Prostate gland (tissue), 2 donors: ENCODE results near the gene FANCG. TPM values are rescaled to one million over a fixed set of nuclear protein-coding genes. Genes with fewer than 3 reads are reported as not detected.

ENCODE experiments used
- DNase-seq: peaks from one replicate; pipeline ENCODE4 v3.0.0-alpha.2; 2019; ENCODE audit warnings: low spot score
- H3K27ac ChIP-seq, 2 donors: fragments of 200-600 bp; sonication (generic); 2 replicates each; pipeline ENCODE4 v1.5.1; 2017 to 2019
- H3K27me3 ChIP-seq: fragments of 200-600 bp; sonication (generic); replicated peaks from 2 replicates; pipeline ENCODE4 v1.5.1; 2019; ENCODE audit not compliant: insufficient read depth
- H3K36me3 ChIP-seq, 2 donors: fragments of 200-600 bp; sonication (generic); 1 replicate in 1 of 2; 2 replicates in 1 of 2; pipeline versions ENCODE4 v1.5.1 to v1.8.1; 2017 to 2019
- H3K4me1 ChIP-seq: fragments of 200-600 bp; sonication (generic); replicated peaks from 2 replicates; pipeline ENCODE4 v1.5.1; 2019
- H3K4me3 ChIP-seq, 2 donors: fragments of 200-600 bp; sonication (generic); 2 replicates each; pipeline ENCODE4 v1.5.1; 2017 to 2019
- H3K9me3 ChIP-seq: fragments of 200-600 bp; sonication (generic); 2 replicates; pipeline ENCODE4 v1.5.1; 2017
- POLR2A ChIP-seq: fragments of 450-650 bp; IDR thresholded peaks from one replicate; pipeline ENCODE4 v1.6.1; 2016; ENCODE audit warnings: antibody characterized with exemption, mild to moderate bottlenecking
- POLR2AphosphoS5 ChIP-seq: sonication (generic); formaldehyde crosslinking; IDR thresholded peaks from one replicate; pipeline ENCODE4 v1.6.1; 2017; ENCODE audit warnings: antibody characterized with exemption
- WGBS: methylation state at CpG from one replicate; pipeline ENCODE4 v1.1.5; 2018; 5-methylcytosine and 5-hydroxymethylcytosine counted together
- intact Hi-C: fragments of 100-400 bp; cut with DNase I; formaldehyde crosslinking; loops from one replicate; pipeline ENCODE4 v1.14.2; 2022
- total RNA-seq, 2 donors: library from RNA; depleted of rRNA; stranded (reverse); fragments of >200 nt; gene quantifications; one replicate each; pipeline ENCODE4 v1.1.0, GENCODE V29; 2016
- TF ChIP-seq, protein P1 (sequence below), 4 experiments: fragments of 200-600 bp in 2 of 4; fragments of 450-650 bp in 2 of 4; sonication (generic) in 2 of 4; IDR thresholded peaks; 1 replicate in 3 of 4; 2 replicates in 1 of 4; pipeline ENCODE4 v1.5.1; 2016 to 2019; ENCODE audit warnings: antibody characterized with exemption in 4 of 4, mild to moderate bottlenecking in 2 of 4, moderate library complexity in 2 of 4

The FANCG gene
- total RNA-seq, 2 donors from 2014 or later: 12.9 to 16.8 TPM

DNA sequence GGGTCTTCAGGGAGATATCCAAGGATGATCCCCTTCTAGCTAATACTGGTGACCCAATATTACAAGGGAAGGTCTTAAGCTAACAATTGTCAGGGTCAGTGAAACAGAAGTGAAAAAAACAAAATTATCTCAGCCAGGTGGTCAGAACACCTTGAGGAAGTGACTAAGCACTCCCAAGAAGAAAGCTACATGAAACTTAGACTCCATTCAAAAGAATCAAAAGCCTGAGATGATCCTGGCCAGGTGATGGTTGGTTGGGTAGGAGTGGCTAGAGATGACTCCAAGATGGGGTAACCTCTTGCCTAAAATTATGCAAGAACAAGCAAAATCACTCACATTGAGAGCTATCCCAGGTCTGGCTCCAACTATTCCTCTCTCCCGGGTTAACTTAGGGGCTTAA lies 12.7 kb downstream of the FANCG start:
- 93% methylated on average over 1 of the region's 1 CpG for WGBS
- peaks cover 10% of the 10 kb centered on the region for H3K4me1 ChIP-seq
- intact Hi-C loops: no loop called here
- H3K27me3 ChIP-seq: no peaks in the 10 kb centered on the region
- no peak for DNase-seq
- no peak overlapping the region for H3K27ac ChIP-seq
- H3K9me3 ChIP-seq: no peaks in the 10 kb centered on the region
- peaks cover 30 to 58% of the 10 kb centered on the region in 2 donors for H3K36me3 ChIP-seq
- H3K4me3 ChIP-seq: no peak overlapping the region
- TF ChIP-seq POLR2A: no peak
- TF ChIP-seq POLR2AphosphoS5: no peak
- TF ChIP-seq, protein P1, sequence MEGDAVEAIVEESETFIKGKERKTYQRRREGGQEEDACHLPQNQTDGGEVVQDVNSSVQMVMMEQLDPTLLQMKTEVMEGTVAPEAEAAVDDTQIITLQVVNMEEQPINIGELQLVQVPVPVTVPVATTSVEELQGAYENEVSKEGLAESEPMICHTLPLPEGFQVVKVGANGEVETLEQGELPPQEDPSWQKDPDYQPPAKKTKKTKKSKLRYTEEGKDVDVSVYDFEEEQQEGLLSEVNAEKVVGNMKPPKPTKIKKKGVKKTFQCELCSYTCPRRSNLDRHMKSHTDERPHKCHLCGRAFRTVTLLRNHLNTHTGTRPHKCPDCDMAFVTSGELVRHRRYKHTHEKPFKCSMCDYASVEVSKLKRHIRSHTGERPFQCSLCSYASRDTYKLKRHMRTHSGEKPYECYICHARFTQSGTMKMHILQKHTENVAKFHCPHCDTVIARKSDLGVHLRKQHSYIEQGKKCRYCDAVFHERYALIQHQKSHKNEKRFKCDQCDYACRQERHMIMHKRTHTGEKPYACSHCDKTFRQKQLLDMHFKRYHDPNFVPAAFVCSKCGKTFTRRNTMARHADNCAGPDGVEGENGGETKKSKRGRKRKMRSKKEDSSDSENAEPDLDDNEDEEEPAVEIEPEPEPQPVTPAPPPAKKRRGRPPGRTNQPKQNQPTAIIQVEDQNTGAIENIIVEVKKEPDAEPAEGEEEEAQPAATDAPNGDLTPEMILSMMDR (IDR thresholded peaks at IDR 0.05): no peak

DNA sequence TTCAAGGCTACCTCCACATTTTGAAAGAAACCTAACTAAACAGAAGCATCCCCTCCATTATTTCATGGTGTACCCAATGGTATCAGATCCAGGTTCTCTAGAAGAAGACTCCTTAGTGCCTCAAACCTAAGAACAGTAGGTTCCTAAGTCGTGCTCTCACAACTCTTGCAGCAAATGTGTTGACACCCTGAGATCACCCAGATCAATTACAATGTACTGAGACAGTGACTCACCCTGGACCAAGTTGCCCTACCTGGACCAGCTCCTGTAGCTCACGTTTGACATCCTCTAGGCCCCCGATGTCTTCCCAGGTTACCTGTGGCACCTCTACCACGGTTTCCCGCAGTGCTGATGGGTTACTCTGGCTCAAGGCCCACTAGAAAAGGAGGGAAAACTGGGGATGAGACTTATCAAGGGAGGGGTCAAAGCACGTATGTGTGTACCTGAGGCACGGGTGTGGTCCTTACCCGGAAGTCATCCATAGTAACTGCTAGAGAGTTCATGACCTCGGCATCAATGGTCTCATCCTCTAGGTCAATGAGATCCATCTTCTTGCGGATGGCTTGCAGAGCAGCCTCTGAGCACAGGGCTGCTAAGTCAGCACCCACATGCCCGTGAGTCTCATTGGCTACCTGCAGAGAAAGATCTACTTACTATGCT lies 19.1 kb downstream of the FANCG start:
- H3K4me1 ChIP-seq: no peaks in the 10 kb centered on the region
- TF ChIP-seq POLR2A (no peak), POLR2AphosphoS5 (no peak)
- TF ChIP-seq, protein P1 (IDR thresholded peaks at IDR 0.05): no peak
- H3K36me3 ChIP-seq: peaks cover 59 to 93% of the 10 kb centered on the region in 2 donors
- WGBS: 97% methylated on average over 11 of the region's 11 CpGs
- intact Hi-C loops: no loop called here
- no peak for DNase-seq
- H3K27me3 ChIP-seq: no peaks in the 10 kb centered on the region
- H3K9me3 ChIP-seq: no peaks in the 10 kb centered on the region
- no peak overlapping the region for H3K4me3 ChIP-seq
- H3K27ac ChIP-seq: no peak overlapping the region

DNA sequence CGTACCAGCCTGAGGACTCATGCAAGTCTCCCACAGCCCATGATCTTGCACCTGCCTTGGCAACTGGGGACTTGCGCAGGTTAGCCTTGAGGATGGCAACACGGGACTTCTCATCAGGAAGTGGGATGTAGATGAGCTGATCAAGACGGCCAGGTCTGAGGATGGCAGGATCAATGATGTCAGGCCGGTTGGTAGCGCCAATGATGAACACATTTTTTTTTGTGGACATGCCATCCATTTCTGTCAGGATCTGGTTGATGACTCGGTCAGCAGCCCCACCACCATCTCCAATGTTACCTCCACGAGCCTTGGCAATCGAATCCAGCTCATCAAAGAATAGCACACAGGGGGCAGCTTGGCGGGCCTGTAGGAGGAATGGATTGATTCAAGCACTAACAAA lies 20.3 kb downstream of the FANCG start:
- Histone ChIP-seq H3K4me3 (no peak overlapping the region), H3K27ac (no peak overlapping the region), H3K4me1 (no peaks in the 10 kb centered on the region), H3K36me3 (peaks cover 51 to 81% of the 10 kb centered on the region in 2 donors), H3K9me3 (no peaks in the 10 kb centered on the region), H3K27me3 (no peaks in the 10 kb centered on the region)
- WGBS: 89% methylated on average over 10 of the region's 10 CpGs
- no peak for DNase-seq
- no peak for TF ChIP-seq POLR2A
- TF ChIP-seq, protein P1 (IDR thresholded peaks at IDR 0.05): no peak
- TF ChIP-seq POLR2AphosphoS5: no peak
- intact Hi-C loops: no loop called here

DNA sequence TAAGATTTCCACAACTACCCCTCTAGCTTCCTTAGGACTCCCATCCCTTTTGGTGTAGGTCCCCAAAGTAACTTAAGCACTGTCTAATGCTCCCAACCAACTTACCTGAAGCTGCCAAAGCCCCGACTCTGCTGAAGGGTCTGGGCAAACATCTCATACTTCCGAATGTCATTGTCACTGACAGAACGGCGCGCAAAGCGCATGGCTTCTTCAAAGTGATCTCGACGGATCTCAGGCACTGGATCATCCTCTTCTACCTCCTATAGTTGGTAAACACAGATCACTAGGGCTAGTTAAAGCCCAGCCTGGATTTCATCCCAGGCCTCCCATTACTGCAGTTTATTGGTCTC lies 22.5 kb downstream of the FANCG start:
- peaks cover 37 to 60% of the 10 kb centered on the region in 2 donors for H3K36me3 ChIP-seq
- intact Hi-C loops: no loop called here
- H3K9me3 ChIP-seq: no peaks in the 10 kb centered on the region
- H3K4me3 ChIP-seq: no peak overlapping the region
- H3K27me3 ChIP-seq: no peaks in the 10 kb centered on the region
- no peak overlapping the region for H3K27ac ChIP-seq
- 94% methylated on average over 8 of the region's 8 CpGs for WGBS
- no peak for DNase-seq
- TF ChIP-seq POLR2A: no peak
- no peak for TF ChIP-seq POLR2AphosphoS5
- TF ChIP-seq, protein P1 (IDR thresholded peaks at IDR 0.05): no peak
- H3K4me1 ChIP-seq: no peaks in the 10 kb centered on the region

DNA sequence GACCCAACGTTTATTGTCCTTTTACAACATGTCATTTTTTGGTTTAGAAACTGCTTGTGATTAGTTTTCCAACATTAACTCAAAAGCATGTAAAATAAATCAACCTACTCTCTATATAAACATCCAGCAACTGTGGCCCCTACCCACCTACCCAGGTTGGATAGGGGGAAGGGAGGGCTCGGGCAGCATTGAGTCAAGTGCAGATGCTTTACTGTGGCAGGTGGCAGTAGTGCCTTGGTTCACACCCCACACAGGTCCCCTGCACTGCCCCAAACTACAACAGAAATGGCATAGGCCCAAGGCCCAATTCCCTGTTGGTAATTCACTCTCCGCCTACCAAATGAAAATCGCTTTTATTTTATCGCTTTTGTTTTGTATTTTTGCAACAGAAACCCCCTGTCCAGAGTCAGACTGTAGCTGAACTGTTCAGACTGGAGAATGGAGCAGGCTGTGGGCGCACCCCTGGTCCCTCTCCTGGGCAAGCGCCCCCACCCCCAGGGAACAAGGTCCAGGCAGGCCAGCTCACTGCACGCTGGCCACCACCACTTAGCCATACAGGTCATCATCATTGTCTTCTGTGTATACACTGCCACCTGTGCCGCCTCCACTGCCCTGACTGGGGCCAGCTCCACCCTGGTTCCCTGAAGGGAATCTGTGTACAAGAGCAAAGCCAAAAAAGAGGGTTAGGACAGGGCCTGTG lies 23.0 kb downstream of the FANCG start:
- intact Hi-C loops: no loop called here
- Histone ChIP-seq H3K27ac (no peak overlapping the region), H3K9me3 (no peaks in the 10 kb centered on the region), H3K4me3 (no peak overlapping the region), H3K36me3 (peaks cover 32 to 55% of the 10 kb centered on the region in 2 donors), H3K4me1 (no peaks in the 10 kb centered on the region), H3K27me3 (no peaks in the 10 kb centered on the region)
- TF ChIP-seq, protein P1 (IDR thresholded peaks at IDR 0.05): no peak
- no peak for TF ChIP-seq POLR2AphosphoS5
- TF ChIP-seq POLR2A: no peak
- no peak for DNase-seq
- WGBS: 92% methylated on average over 9 of the region's 9 CpGs
